ENCODE results near the gene EGFL6. TPM values are rescaled to one million over a fixed set of nuclear protein-coding genes. Genes with fewer than 3 reads are reported as not detected.

EGFL6 gene
- total and polyA plus RNA-seq, 2 of the 13 experiments (the other 11 are each of a cell fraction or from before 2014, with no cell fraction given), result not detected

DNA sequence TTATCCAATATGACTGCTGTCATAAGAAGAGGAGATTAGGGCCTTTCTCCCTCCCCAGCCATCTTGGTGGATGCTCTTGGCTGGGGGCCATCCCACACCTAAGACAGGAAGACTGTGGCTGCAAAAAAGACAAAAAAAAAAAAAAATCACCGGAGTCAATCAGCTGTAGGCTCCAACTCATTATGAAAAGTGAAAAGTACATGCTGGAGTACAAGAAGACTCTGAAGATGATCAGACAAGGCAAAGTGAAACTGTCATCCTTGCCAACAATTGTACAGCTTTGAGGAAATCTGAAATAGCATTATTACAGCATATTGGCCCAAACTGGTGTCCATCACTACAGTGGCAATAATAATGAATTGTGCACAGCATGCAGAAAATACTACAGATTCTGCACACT lies 5.2 kb downstream of the EGFL6 start:
- peaks cover 2 to 6% of the 10 kb centered on the region in 2 experiments; a peak in 2 of 5 replicates for H3K27me3 ChIP-seq (ENCODE audit: control insufficient read depth in 1 of 2, insufficient read depth in 2 of 2, low read length in 2 of 2)
- H3K4me1 ChIP-seq (ENCODE audit: insufficient read depth, low read length), result no peaks in the 10 kb centered on the region
- H4K20me1 ChIP-seq (ENCODE audit: insufficient read depth, low read length), result no peaks in the 10 kb centered on the region
- H2AFZ ChIP-seq (ENCODE audit: low read length), result no peak overlapping the region
- H3K9ac ChIP-seq (ENCODE audit: insufficient read depth, low read depth, low read length), result no peak overlapping the region
- H3K27ac ChIP-seq (ENCODE audit: extremely low read length, insufficient read depth, low read length), result no peak overlapping the region
- TF ChIP-seq SSRP1 (CRISPR knock-in tag; IDR thresholded peaks at IDR 0.05) (no peak), ZNF605 (CRISPR knock-in tag; IDR thresholded peaks at IDR 0.05) (no peak), CREB1 (IDR thresholded peaks at IDR 0.05) (no peak), CREB1 (CRISPR knock-in tag; IDR thresholded peaks at IDR 0.05) (no peak), NFE2L2 (IDR thresholded peaks at IDR 0.05; ENCODE audit: low read length) (no peak), NFIC (IDR thresholded peaks at IDR 0.05; ENCODE audit: low read length) (no peak), ZNF83 (CRISPR knock-in tag; IDR thresholded peaks at IDR 0.05; ENCODE audit: borderline replicate concordance) (no peak), RXRA (CRISPR knock-in tag; IDR thresholded peaks at IDR 0.05) (no peak), ARHGAP35 (CRISPR knock-in tag; IDR thresholded peaks at IDR 0.05; ENCODE audit: borderline replicate concordance) (no peak), SRSF4 (IDR thresholded peaks at IDR 0.05; ENCODE audit: low read depth, low read length, poor library complexity, severe bottlenecking) (no peak), ZNF432 (CRISPR knock-in tag; IDR thresholded peaks at IDR 0.05; ENCODE audit: borderline replicate concordance) (no peak), ARNTL (CRISPR knock-in tag; IDR thresholded peaks at IDR 0.05) (no peak), NFE2 (CRISPR knock-in tag; IDR thresholded peaks at IDR 0.05) (no peak), NR1H2 (CRISPR knock-in tag; IDR thresholded peaks at IDR 0.05; ENCODE audit: borderline replicate concordance, low read depth) (no peak), MED13 (CRISPR knock-in tag; IDR thresholded peaks at IDR 0.05) (no peak), ARID2 (CRISPR knock-in tag; IDR thresholded peaks at IDR 0.05; ENCODE audit: borderline replicate concordance) (no peak), ZNF292 (CRISPR knock-in tag; IDR thresholded peaks at IDR 0.05; ENCODE audit: borderline replicate concordance, low read depth) (no peak)
- TF ChIP-seq, protein P1, sequence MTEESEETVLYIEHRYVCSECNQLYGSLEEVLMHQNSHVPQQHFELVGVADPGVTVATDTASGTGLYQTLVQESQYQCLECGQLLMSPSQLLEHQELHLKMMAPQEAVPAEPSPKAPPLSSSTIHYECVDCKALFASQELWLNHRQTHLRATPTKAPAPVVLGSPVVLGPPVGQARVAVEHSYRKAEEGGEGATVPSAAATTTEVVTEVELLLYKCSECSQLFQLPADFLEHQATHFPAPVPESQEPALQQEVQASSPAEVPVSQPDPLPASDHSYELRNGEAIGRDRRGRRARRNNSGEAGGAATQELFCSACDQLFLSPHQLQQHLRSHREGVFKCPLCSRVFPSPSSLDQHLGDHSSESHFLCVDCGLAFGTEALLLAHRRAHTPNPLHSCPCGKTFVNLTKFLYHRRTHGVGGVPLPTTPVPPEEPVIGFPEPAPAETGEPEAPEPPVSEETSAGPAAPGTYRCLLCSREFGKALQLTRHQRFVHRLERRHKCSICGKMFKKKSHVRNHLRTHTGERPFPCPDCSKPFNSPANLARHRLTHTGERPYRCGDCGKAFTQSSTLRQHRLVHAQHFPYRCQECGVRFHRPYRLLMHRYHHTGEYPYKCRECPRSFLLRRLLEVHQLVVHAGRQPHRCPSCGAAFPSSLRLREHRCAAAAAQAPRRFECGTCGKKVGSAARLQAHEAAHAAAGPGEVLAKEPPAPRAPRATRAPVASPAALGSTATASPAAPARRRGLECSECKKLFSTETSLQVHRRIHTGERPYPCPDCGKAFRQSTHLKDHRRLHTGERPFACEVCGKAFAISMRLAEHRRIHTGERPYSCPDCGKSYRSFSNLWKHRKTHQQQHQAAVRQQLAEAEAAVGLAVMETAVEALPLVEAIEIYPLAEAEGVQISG (CRISPR knock-in tag; IDR thresholded peaks at IDR 0.05), result no peak
- TF ChIP-seq, protein P2, sequence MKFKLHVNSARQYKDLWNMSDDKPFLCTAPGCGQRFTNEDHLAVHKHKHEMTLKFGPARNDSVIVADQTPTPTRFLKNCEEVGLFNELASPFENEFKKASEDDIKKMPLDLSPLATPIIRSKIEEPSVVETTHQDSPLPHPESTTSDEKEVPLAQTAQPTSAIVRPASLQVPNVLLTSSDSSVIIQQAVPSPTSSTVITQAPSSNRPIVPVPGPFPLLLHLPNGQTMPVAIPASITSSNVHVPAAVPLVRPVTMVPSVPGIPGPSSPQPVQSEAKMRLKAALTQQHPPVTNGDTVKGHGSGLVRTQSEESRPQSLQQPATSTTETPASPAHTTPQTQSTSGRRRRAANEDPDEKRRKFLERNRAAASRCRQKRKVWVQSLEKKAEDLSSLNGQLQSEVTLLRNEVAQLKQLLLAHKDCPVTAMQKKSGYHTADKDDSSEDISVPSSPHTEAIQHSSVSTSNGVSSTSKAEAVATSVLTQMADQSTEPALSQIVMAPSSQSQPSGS (CRISPR knock-in tag; IDR thresholded peaks at IDR 0.05), result no peak
- TF ChIP-seq, protein P3, sequence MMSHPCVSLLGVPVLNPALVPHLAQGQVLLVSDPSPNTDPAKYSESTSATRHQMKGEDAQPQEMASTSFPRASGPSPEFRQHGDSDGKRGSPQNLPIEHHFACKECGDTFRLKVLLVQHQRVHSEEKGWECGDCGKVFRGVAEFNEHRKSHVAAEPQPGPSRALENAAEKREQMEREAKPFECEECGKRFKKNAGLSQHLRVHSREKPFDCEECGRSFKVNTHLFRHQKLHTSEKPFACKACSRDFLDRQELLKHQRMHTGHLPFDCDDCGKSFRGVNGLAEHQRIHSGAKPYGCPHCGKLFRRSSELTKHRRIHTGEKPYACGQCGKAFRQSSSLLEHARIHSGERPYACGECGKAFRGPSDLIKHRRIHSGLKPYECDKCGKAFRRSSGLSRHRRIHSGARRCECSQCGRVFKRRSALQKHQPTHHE (CRISPR knock-in tag; IDR thresholded peaks at IDR 0.05; ENCODE audit: borderline replicate concordance), result no peak
- intact Hi-C loops (cut with micrococcal nuclease; ENCODE audit: unreplicated experiment) (no loop called here), in situ Hi-C loops (cut with HindIII; ENCODE audit: extremely low pct_ligation_motif_present, low pct_unique_long_range_greater_than_20kb) (no loop called here)
- BruUV-seq (replicated peaks), result no TSS peak
- ChIA-PET POLR2A (no interaction called here), CTCF (ENCODE audit: low intra/inter-chr PET ratio, low total read pairs) (no interaction called here)
- H3K4me3 ChIP-seq (replicated peaks in 1 of 3; ENCODE audit: insufficient read depth in 1 of 3, low read depth in 2 of 3, low read length in 3 of 3), result no peak overlapping the region
- no peaks in the 10 kb centered on the region for H3K36me3 ChIP-seq (replicated peaks in 1 of 2; ENCODE audit: control insufficient read depth in 1 of 2, insufficient read depth in 2 of 2, low read length in 2 of 2)
- ATAC-seq (no peak), DNase-seq (ENCODE audit: low spot score) (no peak), FAIRE-seq (no peak)
- no peaks in the 10 kb centered on the region for H3K9me3 ChIP-seq (ENCODE audit: low read length)
- no peaks in the 10 kb centered on the region for H3K79me2 ChIP-seq (ENCODE audit: insufficient read depth, low read length)
- WGBS (ENCODE audit: low lambda C conversion rate), result 0% methylated on average over 1 of the region's 1 CpG
- H3K4me2 ChIP-seq (ENCODE audit: low read depth, low read length), result no peak overlapping the region
